Measurements from ENCODE around the gene EXOC6.
A peak's percentile ranks its signal among the peaks of the same experiment; 100 is the strongest.

EXOC6 gene

GRCh38 chr10:93027508-93027907 lies 179.2 kb downstream of the EXOC6 start:
- DNase-seq = no peak

GRCh38 chr10:93028883-93029282 lies 180.6 kb downstream of the EXOC6 start:
- DNase-seq = no peak

GRCh38 chr10:93030409-93030808 lies 182.1 kb downstream of the EXOC6 start:
- no peak for DNase-seq

- DNase-seq = no peak
Observed at GRCh38 chr10:93032105-93032808, 183.9 kb downstream of the EXOC6 start.

- no peak for DNase-seq
Observed at GRCh38 chr10:93032809-93033137, 184.5 kb downstream of the EXOC6 start.

GRCh38 chr10:93034426-93034825 lies 186.1 kb downstream of the EXOC6 start:
- no peak for DNase-seq

- DNase-seq = no peak
Observed at GRCh38 chr10:93039110-93039509, 190.8 kb downstream of the EXOC6 start.

GRCh38 chr10:93039721-93040120 lies 191.4 kb downstream of the EXOC6 start:
- DNase-seq = no peak

GRCh38 chr10:93054486-93054885 lies 206.2 kb downstream of the EXOC6 start:
- DNase-seq = no peak

GRCh38 chr10:93058139-93058538 lies 209.8 kb downstream of the EXOC6 start:
- DNase-seq = no peak

GRCh38 chr10:93059975-93060886 lies 211.9 kb downstream of the EXOC6 start, which contains the start of gene CYP26C1:
CYP26C1 (plus strand) TSS chr10:93060798; CDS start chr10:93061264, 466 bp downstream.
- DNase-seq = no peak

GRCh38 chr10:93060887-93061593 lies 212.7 kb downstream of the EXOC6 start:
- no peak for DNase-seq

GRCh38 chr10:93061594-93062513 lies 213.5 kb downstream of the EXOC6 start:
- DNase-seq = no peak

GRCh38 chr10:93062514-93063143 lies 214.3 kb downstream of the EXOC6 start:
- DNase-seq = peak; percentile 74

- DNase-seq = no peak
Observed at GRCh38 chr10:93063144-93063976, 215.0 kb downstream of the EXOC6 start.

GRCh38 chr10:93063977-93064660 lies 215.8 kb downstream of the EXOC6 start:
- no peak for DNase-seq

GRCh38 chr10:93064874-93065660 lies 216.7 kb downstream of the EXOC6 start:
- DNase-seq = no peak

- no peak for DNase-seq
Observed at GRCh38 chr10:93065675-93066543, 217.6 kb downstream of the EXOC6 start.
